ENCODE data around the gene VPS41.

The VPS41 gene

DNA sequence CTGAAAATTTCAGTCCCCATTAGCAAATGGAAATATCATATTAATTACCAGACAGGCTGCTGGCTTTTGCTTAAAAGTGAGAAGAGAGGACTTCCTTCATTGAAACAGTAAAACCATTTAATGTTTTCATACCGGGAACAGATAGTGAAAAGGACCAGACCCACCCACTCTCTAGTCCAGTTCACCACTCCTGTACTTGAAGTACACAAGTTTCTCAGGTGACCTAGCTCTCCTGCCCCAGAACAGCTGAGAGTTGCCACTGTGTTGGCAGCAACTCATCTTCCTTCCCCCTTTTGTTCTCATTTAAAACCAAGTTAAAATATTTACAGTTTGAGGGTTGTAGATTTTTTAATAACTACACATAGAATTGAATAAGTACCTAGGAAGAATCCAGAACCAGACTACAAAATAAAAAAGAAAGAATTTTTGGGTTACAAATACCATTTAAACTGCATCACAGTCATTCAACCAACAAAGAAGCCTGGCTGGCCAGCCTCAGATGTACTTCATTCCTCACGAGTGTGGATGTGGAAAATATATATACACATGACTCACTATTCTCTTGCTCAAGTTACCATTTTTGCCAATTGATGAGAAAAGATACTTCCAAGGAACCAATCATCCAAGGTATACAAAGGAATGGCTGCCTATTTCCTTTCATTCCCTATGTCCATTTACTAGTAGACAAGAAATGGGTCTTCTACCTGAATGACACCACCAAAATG is 68.1 kb downstream of the VPS41 start:
- TF ChIP-seq, protein P1, sequence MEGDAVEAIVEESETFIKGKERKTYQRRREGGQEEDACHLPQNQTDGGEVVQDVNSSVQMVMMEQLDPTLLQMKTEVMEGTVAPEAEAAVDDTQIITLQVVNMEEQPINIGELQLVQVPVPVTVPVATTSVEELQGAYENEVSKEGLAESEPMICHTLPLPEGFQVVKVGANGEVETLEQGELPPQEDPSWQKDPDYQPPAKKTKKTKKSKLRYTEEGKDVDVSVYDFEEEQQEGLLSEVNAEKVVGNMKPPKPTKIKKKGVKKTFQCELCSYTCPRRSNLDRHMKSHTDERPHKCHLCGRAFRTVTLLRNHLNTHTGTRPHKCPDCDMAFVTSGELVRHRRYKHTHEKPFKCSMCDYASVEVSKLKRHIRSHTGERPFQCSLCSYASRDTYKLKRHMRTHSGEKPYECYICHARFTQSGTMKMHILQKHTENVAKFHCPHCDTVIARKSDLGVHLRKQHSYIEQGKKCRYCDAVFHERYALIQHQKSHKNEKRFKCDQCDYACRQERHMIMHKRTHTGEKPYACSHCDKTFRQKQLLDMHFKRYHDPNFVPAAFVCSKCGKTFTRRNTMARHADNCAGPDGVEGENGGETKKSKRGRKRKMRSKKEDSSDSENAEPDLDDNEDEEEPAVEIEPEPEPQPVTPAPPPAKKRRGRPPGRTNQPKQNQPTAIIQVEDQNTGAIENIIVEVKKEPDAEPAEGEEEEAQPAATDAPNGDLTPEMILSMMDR (IDR thresholded peaks at IDR 0.05; ENCODE audit: low read depth, low read length), result no peak
- DNase-seq (ENCODE audit: extremely low read depth, low read depth), result peak; percentile 49

DNA sequence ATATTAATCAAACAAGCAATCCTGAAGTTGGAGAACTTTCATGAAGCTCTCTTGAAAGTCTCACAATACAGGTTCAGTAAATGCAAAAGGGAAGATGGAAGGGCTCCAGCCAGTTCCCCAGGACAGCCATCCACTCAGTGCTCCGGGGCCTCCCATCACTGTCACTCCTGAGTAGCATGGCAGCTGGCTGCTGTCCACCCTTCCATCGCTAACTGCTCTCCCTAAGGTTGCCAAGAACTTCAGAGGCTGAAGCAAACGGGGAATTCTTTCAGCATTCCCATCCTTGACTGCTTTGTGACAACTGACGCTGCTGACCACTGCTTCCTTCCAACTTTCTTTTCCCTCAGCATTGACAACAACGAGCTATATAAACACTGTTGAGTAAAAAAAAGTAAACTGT is 69.1 kb downstream of the VPS41 start:
- TF ChIP-seq, protein P1 (IDR thresholded peaks at IDR 0.05; ENCODE audit: low read depth, low read length), result no peak
- no peak for DNase-seq (ENCODE audit: extremely low read depth, low read depth)

DNA sequence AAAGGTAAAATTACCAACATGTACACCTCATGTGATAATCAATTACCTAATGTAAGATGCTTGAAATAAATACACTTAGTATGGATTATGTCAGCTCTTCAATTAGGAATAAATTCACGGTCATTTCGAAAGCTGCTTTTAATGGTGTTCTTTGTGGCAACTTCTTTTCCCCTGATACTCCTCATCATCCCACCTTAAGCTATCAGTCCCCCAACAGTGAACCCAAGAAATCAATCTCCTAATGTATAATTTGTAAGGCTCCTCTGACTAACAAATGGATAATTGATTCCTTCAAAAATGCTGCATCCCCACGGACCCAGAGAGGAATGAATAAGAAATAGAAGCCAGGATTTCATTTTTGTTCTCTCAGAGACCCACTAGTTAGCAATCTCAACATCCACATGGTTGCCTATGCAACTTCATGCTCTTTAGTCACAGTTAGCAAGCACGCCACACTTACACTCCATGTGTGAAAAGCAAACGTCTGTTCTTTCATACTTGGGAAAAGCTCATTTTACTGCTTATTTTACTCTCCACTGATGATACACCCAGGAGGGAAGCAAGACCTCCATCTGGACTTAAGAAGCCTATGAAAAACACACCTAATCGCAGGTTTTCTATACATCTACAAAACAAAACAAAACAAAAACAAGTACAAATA is 70.1 kb downstream of the VPS41 start:
- DNase-seq (ENCODE audit: extremely low read depth, low read depth), result no peak
- TF ChIP-seq, protein P1 (IDR thresholded peaks at IDR 0.05; ENCODE audit: low read depth, low read length), result no peak

DNA sequence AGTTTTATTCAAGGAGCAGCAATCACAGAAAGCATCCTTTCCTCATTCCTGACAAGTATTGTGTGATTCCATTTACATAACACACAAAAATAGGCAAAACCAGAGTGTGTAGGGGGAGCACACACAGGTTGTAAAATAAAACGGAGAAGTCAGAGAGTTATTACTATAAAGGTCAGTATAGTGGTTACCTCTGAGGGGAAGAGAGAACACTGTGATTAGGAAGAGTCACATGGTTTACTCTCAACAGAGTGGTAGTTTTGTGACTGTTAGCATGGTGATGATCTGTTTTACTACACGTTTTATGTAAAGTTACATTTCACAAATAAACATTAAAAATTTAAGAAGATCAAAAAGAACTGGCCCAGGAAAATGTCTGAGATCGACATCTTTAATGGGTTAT is 74.6 kb downstream of the VPS41 start:
- DNase-seq (ENCODE audit: extremely low read depth, low read depth), result no peak
- TF ChIP-seq, protein P1 (IDR thresholded peaks at IDR 0.05; ENCODE audit: low read depth, low read length), result no peak

DNA sequence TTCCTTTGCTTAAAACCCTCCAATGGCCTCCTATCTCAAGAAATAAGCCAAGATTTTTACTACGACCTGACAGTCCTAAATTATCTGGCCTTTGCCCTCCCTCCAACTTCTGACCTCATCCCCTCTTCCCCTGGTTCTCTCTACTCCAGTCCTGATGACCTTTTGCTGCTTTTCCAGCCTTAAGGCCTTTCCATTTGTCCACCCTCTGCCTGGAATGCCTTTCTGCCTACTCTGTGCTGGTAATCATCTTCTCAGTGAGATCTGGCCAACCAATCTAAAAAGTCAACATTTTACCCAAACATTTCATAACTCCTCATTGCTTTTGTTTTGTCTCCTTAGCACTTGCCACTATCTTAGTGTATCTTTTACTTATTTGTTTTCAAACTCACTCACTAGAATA is 75.7 kb downstream of the VPS41 start:
- TF ChIP-seq, protein P1 (IDR thresholded peaks at IDR 0.05; ENCODE audit: low read depth, low read length), result no peak
- DNase-seq (ENCODE audit: extremely low read depth, low read depth), result no peak

DNA sequence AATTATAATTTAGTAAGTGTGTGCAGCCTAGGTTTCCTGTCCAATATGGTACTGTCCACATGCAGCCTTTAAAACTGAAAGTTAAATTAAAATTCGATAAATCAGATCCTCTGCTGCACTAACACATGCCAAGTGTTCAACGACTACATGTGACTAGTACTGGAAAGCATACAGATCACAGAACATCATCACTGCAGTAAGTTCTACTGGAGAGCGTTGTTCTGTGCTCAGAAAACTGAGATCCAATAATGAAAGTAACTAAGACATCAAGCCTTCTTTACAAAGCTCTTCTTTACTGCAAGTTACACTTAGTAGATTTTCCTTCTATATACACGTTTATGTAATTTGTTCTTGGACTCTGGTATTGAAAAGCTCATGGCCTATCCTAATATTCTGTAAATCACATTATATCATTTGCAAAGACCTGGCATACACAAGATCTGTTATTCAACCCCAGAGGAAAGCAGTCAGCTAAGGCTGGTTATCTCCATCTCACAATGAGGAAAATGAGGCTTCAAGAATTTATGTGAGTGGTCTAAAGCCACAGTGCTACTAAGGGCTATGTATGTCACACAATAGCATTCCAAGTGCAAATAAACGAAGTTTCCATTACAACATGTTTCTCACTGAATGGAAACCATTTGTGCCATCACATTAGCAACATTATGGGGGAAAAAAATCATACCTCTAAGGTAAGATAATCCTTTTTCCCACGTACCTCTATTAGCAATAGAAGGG is 77.6 kb downstream of the VPS41 start:
- TF ChIP-seq, protein P1 (IDR thresholded peaks at IDR 0.05; ENCODE audit: low read depth, low read length), result no peak
- DNase-seq (ENCODE audit: extremely low read depth, low read depth), result no peak

DNA sequence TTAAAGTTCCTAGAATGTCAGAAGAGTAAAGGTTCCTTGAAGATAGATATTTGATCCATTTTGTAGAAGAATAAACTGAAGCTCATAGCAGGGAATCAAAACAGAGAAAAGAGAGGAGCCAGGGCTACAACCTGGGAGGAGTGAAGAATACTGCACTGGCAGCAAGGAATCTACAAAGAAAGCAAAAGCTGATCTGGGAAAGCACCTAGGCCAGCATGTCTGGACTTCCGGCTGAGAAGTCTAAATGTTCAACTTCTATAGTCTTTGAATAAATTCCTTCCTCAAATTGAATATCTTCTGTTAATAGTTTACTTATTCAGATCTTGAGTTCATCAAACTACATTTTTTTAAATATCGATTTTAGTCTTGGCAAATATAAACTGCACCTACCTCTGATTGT is 78.2 kb downstream of the VPS41 start:
- DNase-seq (ENCODE audit: extremely low read depth, low read depth), result no peak
- TF ChIP-seq, protein P1 (IDR thresholded peaks at IDR 0.05; ENCODE audit: low read depth, low read length), result no peak
